ENCODE data around the gene PDE2A. TPM values are rescaled to one million over a fixed set of nuclear protein-coding genes. Genes with fewer than 3 reads are reported as not detected.
A peak's percentile ranks its signal among the peaks of the same experiment; 100 is the strongest.

The PDE2A gene
- polyA plus RNA-seq, 3 donors = 0.18 to 1.7 (median 0.53) TPM

DNA sequence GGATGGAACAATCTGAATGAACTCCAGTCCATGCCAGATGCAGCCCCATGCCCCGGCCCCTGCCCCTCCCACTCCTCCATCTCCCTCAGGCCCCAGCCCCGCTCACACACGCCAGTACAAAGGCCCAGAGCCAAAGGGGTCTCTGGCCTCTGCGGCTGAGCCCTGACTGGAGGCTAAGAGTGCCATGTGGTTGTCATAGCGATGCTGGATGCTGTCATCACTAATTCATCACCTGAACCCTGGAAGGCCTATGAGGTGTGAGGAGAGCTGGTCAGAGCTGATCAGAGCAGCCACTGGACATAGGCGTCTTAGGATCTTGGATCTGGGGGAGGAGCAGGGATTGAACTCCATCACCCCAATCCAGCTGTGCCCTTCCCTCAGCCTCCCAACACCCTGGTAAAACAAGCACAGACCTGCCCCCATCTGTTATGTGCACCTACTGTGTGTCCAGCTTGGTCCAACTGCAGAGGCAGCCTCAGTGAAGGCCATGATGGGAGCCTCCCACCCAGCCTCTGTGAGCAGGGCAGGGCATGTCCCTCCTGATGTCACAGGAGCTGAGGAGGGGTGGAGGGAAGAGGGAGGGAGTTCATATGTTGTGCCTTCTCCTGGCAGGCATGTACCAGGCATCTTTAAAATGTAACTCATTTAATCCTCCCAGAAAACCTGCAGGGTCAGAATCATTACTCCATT, 16.7 kb downstream of the PDE2A start:
- H3K9me3 Mint-ChIP-seq = no peaks in the 10 kb centered on the region
- no peaks in the 10 kb centered on the region for H3K9me3 ChIP-seq (replicated peaks in 1 of 2; ENCODE audit: control insufficient read depth in 1 of 2, insufficient read depth in 1 of 2, low read length in 2 of 2)
- H3K4me3 ChIP-seq (replicated peaks in 1 of 3; ENCODE audit: low read depth in 2 of 3, low read length in 3 of 3) = no peak overlapping the region
- WGBS (ENCODE audit: insufficient coverage) = 83% methylated on average over 1 of the region's 6 CpGs
- no peaks in the 10 kb centered on the region for H3K4me1 ChIP-seq (ENCODE audit: control insufficient read depth in 1 of 2, insufficient read depth in 2 of 2, low read length in 2 of 2)
- no peaks in the 10 kb centered on the region for H3K79me2 ChIP-seq (ENCODE audit: insufficient read depth, low read length)
- no peak for DNase-seq
- H3K4me2 ChIP-seq (replicated peaks; ENCODE audit: extremely low read depth, low read length, poor library complexity, severe bottlenecking) = no peak overlapping the region
- H3K4me1 Mint-ChIP-seq = peaks cover 5% of the 10 kb centered on the region
- TF ChIP-seq, protein P1, sequence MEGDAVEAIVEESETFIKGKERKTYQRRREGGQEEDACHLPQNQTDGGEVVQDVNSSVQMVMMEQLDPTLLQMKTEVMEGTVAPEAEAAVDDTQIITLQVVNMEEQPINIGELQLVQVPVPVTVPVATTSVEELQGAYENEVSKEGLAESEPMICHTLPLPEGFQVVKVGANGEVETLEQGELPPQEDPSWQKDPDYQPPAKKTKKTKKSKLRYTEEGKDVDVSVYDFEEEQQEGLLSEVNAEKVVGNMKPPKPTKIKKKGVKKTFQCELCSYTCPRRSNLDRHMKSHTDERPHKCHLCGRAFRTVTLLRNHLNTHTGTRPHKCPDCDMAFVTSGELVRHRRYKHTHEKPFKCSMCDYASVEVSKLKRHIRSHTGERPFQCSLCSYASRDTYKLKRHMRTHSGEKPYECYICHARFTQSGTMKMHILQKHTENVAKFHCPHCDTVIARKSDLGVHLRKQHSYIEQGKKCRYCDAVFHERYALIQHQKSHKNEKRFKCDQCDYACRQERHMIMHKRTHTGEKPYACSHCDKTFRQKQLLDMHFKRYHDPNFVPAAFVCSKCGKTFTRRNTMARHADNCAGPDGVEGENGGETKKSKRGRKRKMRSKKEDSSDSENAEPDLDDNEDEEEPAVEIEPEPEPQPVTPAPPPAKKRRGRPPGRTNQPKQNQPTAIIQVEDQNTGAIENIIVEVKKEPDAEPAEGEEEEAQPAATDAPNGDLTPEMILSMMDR (IDR thresholded peaks at IDR 0.05) = no peak
- H2AFZ ChIP-seq (ENCODE audit: insufficient read depth, low read depth, low read length, poor library complexity, severe bottlenecking) = no peak overlapping the region
- H3K9ac ChIP-seq (ENCODE audit: insufficient read depth, low read length, poor library complexity, severe bottlenecking) = no peak overlapping the region
- H3K36me3 Mint-ChIP-seq = no peaks in the 10 kb centered on the region
- H3K27me3 ChIP-seq (ENCODE audit: control insufficient read depth in 2 of 2, insufficient read depth in 2 of 2, low read length in 2 of 2) = no peaks in the 10 kb centered on the region
- H3K27ac ChIP-seq (ENCODE audit: low read depth in 1 of 2, low read length in 2 of 2) = no peak overlapping the region
- H4K20me1 ChIP-seq (ENCODE audit: insufficient read depth, low read length) = no peaks in the 10 kb centered on the region
- H3K27me3 Mint-ChIP-seq (ENCODE audit: low read depth in 3 of 3) = peaks cover 13 to 24% (median 16%) of the 10 kb centered on the region in 3 donors
- H3K4me3 Mint-ChIP-seq = no peak overlapping the region
- intact Hi-C loops (cut with micrococcal nuclease) = no loop called here
- no peaks in the 10 kb centered on the region for H3K36me3 ChIP-seq (replicated peaks in 1 of 2; ENCODE audit: control insufficient read depth in 1 of 2, insufficient read depth in 2 of 2, low read length in 2 of 2)
- peak overlapping the region in 1 of 7 donors; percentile 68 for H3K27ac Mint-ChIP-seq

DNA sequence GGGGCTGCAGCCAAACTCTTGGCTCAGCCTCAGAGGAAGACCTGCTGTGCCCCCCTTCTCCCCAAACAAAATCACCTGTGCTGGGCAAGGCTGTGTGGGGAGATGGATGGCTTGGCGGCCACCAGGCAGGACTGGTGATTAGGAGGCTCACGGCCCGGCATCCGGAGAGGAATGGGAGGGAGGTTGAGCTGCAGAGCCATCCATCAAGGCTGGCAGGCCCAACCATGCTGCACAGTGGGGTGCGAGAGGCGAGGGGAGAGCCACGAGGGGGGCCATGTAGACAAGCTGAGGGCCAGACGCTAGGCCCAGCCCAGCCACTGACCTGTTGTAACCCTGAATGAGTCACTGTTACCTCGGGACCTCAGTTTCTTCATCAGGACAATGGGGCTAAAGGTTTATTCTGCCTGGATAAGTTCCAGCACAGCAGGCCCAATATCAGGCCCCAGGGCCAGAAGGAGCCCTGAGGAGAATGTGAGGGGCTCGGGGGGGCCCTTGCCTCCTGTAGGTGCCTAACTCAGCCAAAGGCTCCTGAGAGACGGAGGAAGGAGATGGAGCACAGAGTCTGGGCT, 18.2 kb downstream of the PDE2A start:
- Histone ChIP-seq H2AFZ (ENCODE audit: insufficient read depth, low read depth, low read length, poor library complexity, severe bottlenecking) (no peak overlapping the region), H4K20me1 (ENCODE audit: insufficient read depth, low read length) (no peaks in the 10 kb centered on the region), H3K27me3 (ENCODE audit: control insufficient read depth in 2 of 2, insufficient read depth in 2 of 2, low read length in 2 of 2) (no peaks in the 10 kb centered on the region), H3K9ac (ENCODE audit: insufficient read depth, low read length, poor library complexity, severe bottlenecking) (no peak overlapping the region), H3K27ac (ENCODE audit: low read depth in 1 of 2, low read length in 2 of 2) (no peak overlapping the region), H3K79me2 (ENCODE audit: insufficient read depth, low read length) (no peaks in the 10 kb centered on the region), H3K4me2 (replicated peaks; ENCODE audit: extremely low read depth, low read length, poor library complexity, severe bottlenecking) (no peak overlapping the region), H3K4me1 (ENCODE audit: control insufficient read depth in 1 of 2, insufficient read depth in 2 of 2, low read length in 2 of 2) (no peaks in the 10 kb centered on the region), H3K4me3 (replicated peaks in 1 of 3; ENCODE audit: low read depth in 2 of 3, low read length in 3 of 3) (no peak overlapping the region), H3K36me3 (replicated peaks in 1 of 2; ENCODE audit: control insufficient read depth in 1 of 2, insufficient read depth in 2 of 2, low read length in 2 of 2) (no peaks in the 10 kb centered on the region), H3K9me3 (replicated peaks in 1 of 2; ENCODE audit: control insufficient read depth in 1 of 2, insufficient read depth in 1 of 2, low read length in 2 of 2) (no peaks in the 10 kb centered on the region)
- DNase-seq = peak in 1 of 3 donors; percentile 33
- intact Hi-C loops (cut with micrococcal nuclease) = no loop called here
- TF ChIP-seq, protein P1 (IDR thresholded peaks at IDR 0.05) = no peak
- WGBS (ENCODE audit: insufficient coverage) = 71% methylated on average over 11 of the region's 11 CpGs
- peaks cover 5% of the 10 kb centered on the region for H3K4me1 Mint-ChIP-seq
- no peak overlapping the region for H3K4me3 Mint-ChIP-seq
- peak overlapping the region in 1 of 7 donors; percentile 82 for H3K27ac Mint-ChIP-seq
- no peaks in the 10 kb centered on the region for H3K9me3 Mint-ChIP-seq
- peaks cover 10 to 21% (median 15%) of the 10 kb centered on the region in 3 donors for H3K27me3 Mint-ChIP-seq (ENCODE audit: low read depth in 3 of 3)
- H3K36me3 Mint-ChIP-seq = no peaks in the 10 kb centered on the region
